Esophagus squamous epithelium (tissue), 5 donors: Measurements from ENCODE around the gene ZNF474. TPM values are rescaled to one million over a fixed set of nuclear protein-coding genes. Genes with fewer than 3 reads are reported as not detected.

Source experiments
- DNase-seq: peaks from one replicate; lab custom pipeline; 2025; lab: John Stamatoyannopoulos, UW
- H3K27ac ChIP-seq, 4 donors: fragments of 200-600 bp; sonication (generic); one replicate each; pipeline ENCODE4 v1.5.1; 2016 to 2019; ENCODE audit warnings: mild to moderate bottlenecking in 1 of 4
- H3K27me3 ChIP-seq, 4 donors: fragments of 200-600 bp; sonication (generic); 1 replicate in 3 of 4; 2 replicates in 1 of 4; pipeline versions ENCODE4 v1.5.1 to v1.6.0; 2017 to 2021; ENCODE audit warnings: antibody characterized with exemption in 1 of 4
- H3K36me3 ChIP-seq, 3 donors: fragments of 200-600 bp; sonication (generic); one replicate each; pipeline ENCODE4 v1.5.1; 2016 to 2019
- H3K4me1 ChIP-seq, 3 donors: fragments of 200-600 bp; sonication (generic); one replicate each; pipeline ENCODE4 v1.5.1; 2017 to 2019
- H3K4me3 ChIP-seq, 4 donors: fragments of 200-600 bp; sonication (generic); 1 replicate in 3 of 4; 2 replicates in 1 of 4; pipeline ENCODE4 v1.5.1; 2016 to 2019; ENCODE audit warnings: mild to moderate bottlenecking in 2 of 4, moderate library complexity in 1 of 4
- H3K9me3 ChIP-seq, 3 donors: fragments of 200-600 bp; sonication (generic); one replicate each; pipeline ENCODE4 v1.5.1; 2016 to 2019
- CTCF ChIP-seq, 6 experiments: fragments of 450-650 bp in 4 of 6; fragments of 200-600 bp in 2 of 6; sonication (generic) in 2 of 6; IDR thresholded peaks; one replicate each; pipeline ENCODE4 v1.5.1; 2016 to 2019; ENCODE audit warnings: antibody characterized with exemption in 6 of 6, mild to moderate bottlenecking in 4 of 6, moderate library complexity in 4 of 6
- POLR2A ChIP-seq, 4 donors: fragments of 450-650 bp; IDR thresholded peaks; one replicate each; pipeline ENCODE4 v1.6.1; 2017; ENCODE audit warnings: antibody characterized with exemption in 4 of 4, mild to moderate bottlenecking in 4 of 4, moderate library complexity in 3 of 4
- WGBS, 2 donors: methylation state at CpG; one replicate each; pipeline ENCODE4 v1.1.5; 2018; 5-methylcytosine and 5-hydroxymethylcytosine counted together
- intact Hi-C: fragments of 100-400 bp; cut with DNase I; formaldehyde crosslinking; loops from one replicate; pipeline ENCODE4 v1.15.0; 2022
- total RNA-seq, 4 donors: library from RNA; depleted of rRNA; stranded (reverse); fragments of >200 nt; gene quantifications; one replicate each; pipeline ENCODE4 v1.1.0, GENCODE V29; 2016
- donor health status: DM: yes; HTN: yes; CAD: no.

ZNF474 gene
- total RNA-seq, 4 donors from 2014 or later, result 0.18 to 0.57 TPM; not detected in 2

DNA sequence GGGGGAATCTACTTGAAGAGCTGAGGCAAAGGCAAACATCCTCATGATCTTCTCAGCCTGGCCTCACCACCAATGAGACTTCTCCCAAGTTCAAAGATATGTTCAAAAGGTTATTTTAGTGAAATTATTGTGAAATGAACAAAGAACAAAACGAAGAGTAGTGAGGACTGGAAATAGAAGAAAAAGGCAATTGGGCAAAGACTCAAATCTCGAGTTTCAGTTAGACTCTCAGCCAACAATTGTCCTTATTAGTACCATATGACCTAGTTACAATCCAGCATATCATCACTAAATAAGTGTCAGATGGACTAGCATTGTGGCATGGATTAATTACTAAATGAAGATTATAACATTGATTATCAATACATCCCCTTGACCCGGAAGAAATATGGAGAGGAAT is 9.0 kb downstream of the ZNF474 start:
- no peak for TF ChIP-seq CTCF (IDR thresholded peaks at IDR 0.05)
- no peak for TF ChIP-seq POLR2A (IDR thresholded peaks at IDR 0.05)
- Histone ChIP-seq H3K27me3 (no peaks in the 10 kb centered on the region), H3K4me1 (no peaks in the 10 kb centered on the region), H3K27ac (no peak overlapping the region), H3K9me3 (no peaks in the 10 kb centered on the region), H3K36me3 (no peaks in the 10 kb centered on the region), H3K4me3 (no peak overlapping the region)
- DNase-seq, result no peak
- 56 to 59% methylated on average over 3 of the region's 3 CpGs for WGBS, 2 donors
- intact Hi-C loops, result no loop called here

GRCh38 chr5:122140900-122141299 is 11.6 kb downstream of the ZNF474 start:
- no peak overlapping the region for H3K27ac ChIP-seq
- H3K27me3 ChIP-seq, result no peaks in the 10 kb centered on the region
- intact Hi-C loops, result no loop called here
- no peaks in the 10 kb centered on the region for H3K36me3 ChIP-seq
- no peaks in the 10 kb centered on the region for H3K4me1 ChIP-seq
- TF ChIP-seq POLR2A (IDR thresholded peaks at IDR 0.05) (no peak), CTCF (IDR thresholded peaks at IDR 0.05) (no peak)
- WGBS, 2 donors, result 84 to 89% methylated on average over 3 of the region's 3 CpGs
- DNase-seq, result no peak
- no peaks in the 10 kb centered on the region for H3K9me3 ChIP-seq
- no peak overlapping the region for H3K4me3 ChIP-seq

DNA sequence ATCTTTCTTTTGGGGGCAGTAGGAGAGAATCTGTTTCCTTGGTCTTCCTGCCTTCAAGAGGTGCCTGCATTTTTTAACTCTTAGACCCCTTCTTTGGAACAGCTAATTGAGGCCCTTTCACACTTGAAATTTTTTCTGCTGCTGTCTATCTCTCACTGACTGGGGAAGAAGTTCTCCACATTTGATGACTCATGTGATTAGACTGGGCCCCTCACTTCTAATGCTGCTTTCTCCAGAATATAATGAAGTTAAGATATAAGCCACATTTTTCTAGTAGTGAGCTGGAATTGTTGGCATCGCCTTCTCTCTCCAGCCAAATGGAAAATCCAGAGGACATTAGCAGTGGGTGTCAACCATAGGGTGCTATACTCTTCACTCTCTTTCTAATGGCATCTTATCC is 12.4 kb downstream of the ZNF474 start:
- no peak overlapping the region for H3K27ac ChIP-seq
- H3K9me3 ChIP-seq, result no peaks in the 10 kb centered on the region
- no peaks in the 10 kb centered on the region for H3K4me1 ChIP-seq
- no peak for DNase-seq
- WGBS, 2 donors, result 89 to 100% methylated on average over 1 of the region's 1 CpG
- intact Hi-C loops, result no loop called here
- H3K4me3 ChIP-seq, result no peak overlapping the region
- TF ChIP-seq POLR2A (IDR thresholded peaks at IDR 0.05) (no peak), CTCF (IDR thresholded peaks at IDR 0.05) (no peak)
- H3K36me3 ChIP-seq, result no peaks in the 10 kb centered on the region
- H3K27me3 ChIP-seq, result no peaks in the 10 kb centered on the region

GRCh38 chr5:122142480-122143164 is 13.3 kb downstream of the ZNF474 start:
- Histone ChIP-seq H3K27ac (no peak overlapping the region), H3K4me1 (no peaks in the 10 kb centered on the region), H3K27me3 (no peaks in the 10 kb centered on the region), H3K36me3 (no peaks in the 10 kb centered on the region), H3K4me3 (no peak overlapping the region), H3K9me3 (no peaks in the 10 kb centered on the region)
- TF ChIP-seq POLR2A (IDR thresholded peaks at IDR 0.05), result no peak
- TF ChIP-seq CTCF (IDR thresholded peaks at IDR 0.05), result no peak
- DNase-seq, result no peak
- 72 to 82% methylated on average over 5 to 6 of the region's 6 CpGs for WGBS, 2 donors
- intact Hi-C loops, result no loop called here

DNA sequence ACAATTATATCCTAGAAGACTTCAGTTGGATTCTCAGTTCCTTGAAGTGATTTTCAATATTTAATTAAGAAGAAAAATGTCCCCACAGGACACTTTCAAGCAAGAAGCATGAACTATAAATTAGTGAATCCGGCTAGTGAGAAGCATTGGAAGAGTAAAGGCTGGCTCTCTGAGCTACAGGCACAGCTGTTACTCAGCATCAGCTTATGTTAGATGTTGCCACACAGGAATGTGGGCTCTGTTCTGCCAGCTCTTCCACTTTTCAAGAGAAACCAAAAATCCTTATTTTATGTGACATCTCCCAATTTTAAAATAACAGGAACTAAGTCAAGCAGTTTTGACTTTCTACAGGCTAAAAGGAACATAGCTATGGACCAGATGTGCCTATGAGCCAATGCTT is 14.9 kb downstream of the ZNF474 start:
- Histone ChIP-seq H3K27ac (no peak overlapping the region), H3K4me3 (no peak overlapping the region), H3K4me1 (peaks cover 0 to 2% (median 0%) of the 10 kb centered on the region in 3 donors), H3K9me3 (no peaks in the 10 kb centered on the region), H3K27me3 (no peaks in the 10 kb centered on the region), H3K36me3 (no peaks in the 10 kb centered on the region)
- TF ChIP-seq POLR2A (IDR thresholded peaks at IDR 0.05) (no peak), CTCF (IDR thresholded peaks at IDR 0.05) (no peak)
- 84 to 87% methylated on average over 1 of the region's 1 CpG for WGBS, 2 donors
- DNase-seq, result no peak
- intact Hi-C loops, result no loop called here
